GM12878 (cell line): Measurements from ENCODE around the gene R3HDM2.

Experiments used
- BCL11A ChIP-seq: IDR thresholded peaks from 2 replicates; pipeline ENCODE4 v1.6.1; 2011; ENCODE audit warnings: low read depth, low read length
- CTCF ChIP-seq, 3 experiments: IDR thresholded peaks in 2 of 3; conservative IDR thresholded peaks in 1 of 3; 2 replicates each; pipeline ENCODE4 v1.5.1; 2011; ENCODE audit warnings: low read depth in 3 of 3, low read length in 3 of 3, mild to moderate bottlenecking in 3 of 3, control low read depth in 2 of 3, moderate library complexity in 2 of 3, inconsistent platforms in 1 of 3, mixed read lengths in 1 of 3; ENCODE audit not compliant: control insufficient read depth in 2 of 3, insufficient read depth in 1 of 3; ENCODE audit errors: extremely low read depth in 1 of 3
- FOXM1 ChIP-seq: IDR thresholded peaks from 2 replicates; pipeline ENCODE4 v1.6.1; 2012; ENCODE audit warnings: low read depth, mild to moderate bottlenecking, inconsistent platforms, low read length, moderate library complexity
- JUND ChIP-seq: IDR thresholded peaks from 2 replicates; pipeline ENCODE4 v1.6.1; 2012; ENCODE audit warnings: low read depth, mild to moderate bottlenecking, low read length, improper control_type of control experiment, moderate library complexity
- USF2 ChIP-seq: IDR thresholded peaks from 2 replicates; pipeline ENCODE4 v1.6.1; 2011; ENCODE audit warnings: low read depth, low read length, improper control_type of control experiment, borderline replicate concordance

- TF ChIP-seq BCL11A (no peak), CTCF (IDR thresholded peaks at IDR 0.05 in 2 of 3, conservative IDR thresholded peaks at IDR 0.05 in 1 of 3; ENCODE audit: control insufficient read depth in 2 of 3, extremely low read depth in 1 of 3, insufficient read depth in 1 of 3, low read depth in 3 of 3, low read length in 3 of 3) (no peak), JUND (no peak), FOXM1 (no peak), USF2 (no peak)
Observed at GRCh38 chr12:57230381-57231155, 200.3 kb downstream of the R3HDM2 start.
